Astrocyte (in vitro differentiated cells and primary cell): Measurements from ENCODE around the gene STX7. TPM values are rescaled to one million over a fixed set of nuclear protein-coding genes. Genes with fewer than 3 reads are reported as not detected.

Experiments
- DNase-seq: peaks from one replicate; pipeline ENCODE4 v3.0.0-alpha.2; 2010; ENCODE audit warnings: low read depth
- FAIRE-seq: peaks from 2 replicates; lab custom pipeline; 2011; peaks lifted over from hg19 to GRCh38; lab: Jason Lieb, UNC
- H2AFZ ChIP-seq: 2 replicates; pipeline ENCODE4 v1.6.0; 2012; ENCODE audit warnings: low read depth, low read length, inconsistent platforms
- H3K27ac ChIP-seq: 2 replicates; pipeline ENCODE4 v1.5.1; 2011; ENCODE audit warnings: low read depth, low read length, inconsistent platforms
- H3K27me3 ChIP-seq: 2 replicates; pipeline ENCODE4 v1.6.0; 2011; ENCODE audit warnings: low read length, inconsistent platforms; ENCODE audit not compliant: insufficient read depth
- H3K36me3 ChIP-seq: 2 replicates; pipeline ENCODE4 v1.5.1; 2011; ENCODE audit warnings: low read length, inconsistent platforms; ENCODE audit not compliant: insufficient read depth
- H3K4me1 ChIP-seq: 2 replicates; pipeline ENCODE4 v1.5.1; 2011; ENCODE audit warnings: low read length, inconsistent platforms; ENCODE audit not compliant: insufficient read depth
- H3K4me2 ChIP-seq: 2 replicates; pipeline ENCODE4 v1.6.0; 2012; ENCODE audit warnings: low read length, inconsistent platforms
- H3K4me3 ChIP-seq: 2 replicates; pipeline ENCODE4 v1.5.1; 2011; ENCODE audit warnings: low read depth, mild to moderate bottlenecking, low read length, inconsistent platforms; ENCODE audit not compliant: insufficient read depth
- H3K79me2 ChIP-seq: 2 replicates; pipeline ENCODE4 v1.6.0; 2012; ENCODE audit warnings: mild to moderate bottlenecking, low read length, inconsistent platforms; ENCODE audit not compliant: insufficient read depth
- H3K9ac ChIP-seq: 2 replicates; pipeline ENCODE4 v1.6.0; 2012; ENCODE audit warnings: mild to moderate bottlenecking, low read length, inconsistent platforms
- H3K9me3 ChIP-seq: 2 replicates; pipeline ENCODE4 v1.5.1; 2012; ENCODE audit warnings: low read depth, mild to moderate bottlenecking, low read length, inconsistent platforms; ENCODE audit not compliant: insufficient read depth
- H4K20me1 ChIP-seq: 2 replicates; pipeline ENCODE4 v1.6.0; 2012; ENCODE audit warnings: low read length, inconsistent platforms; ENCODE audit not compliant: insufficient read depth
- H3K27ac Mint-ChIP-seq: one replicate; pipeline ENCODE4 v1.8.0; 2021; ENCODE audit warnings: mild to moderate bottlenecking, mixed read lengths; ENCODE audit not compliant: unreplicated experiment
- H3K27me3 Mint-ChIP-seq: one replicate; pipeline ENCODE4 v1.8.0; 2021; ENCODE audit warnings: low read depth, mixed read lengths; ENCODE audit not compliant: unreplicated experiment
- H3K36me3 Mint-ChIP-seq: one replicate; pipeline ENCODE4 v1.8.0; 2021; ENCODE audit warnings: low read depth, mixed read lengths; ENCODE audit not compliant: unreplicated experiment
- H3K4me1 Mint-ChIP-seq: one replicate; pipeline ENCODE4 v1.8.0; 2021; ENCODE audit warnings: low read depth, mixed read lengths; ENCODE audit not compliant: unreplicated experiment
- H3K4me3 Mint-ChIP-seq: one replicate; pipeline ENCODE4 v1.8.0; 2021; ENCODE audit warnings: mild to moderate bottlenecking, moderate library complexity, mixed read lengths; ENCODE audit not compliant: unreplicated experiment
- H3K9me3 Mint-ChIP-seq: one replicate; pipeline ENCODE4 v1.8.0; 2021; ENCODE audit warnings: mild to moderate bottlenecking, mixed read lengths; ENCODE audit not compliant: unreplicated experiment
- CTCF ChIP-seq: IDR thresholded peaks from 2 replicates; pipeline ENCODE4 v1.5.1; 2011; ENCODE audit warnings: low read depth, mild to moderate bottlenecking, inconsistent platforms, low read length, moderate library complexity; ENCODE audit not compliant: insufficient read depth
- EZH2 ChIP-seq: IDR thresholded peaks from 2 replicates; pipeline ENCODE4 v1.6.1; 2012; ENCODE audit warnings: mild to moderate bottlenecking, low read length, inconsistent platforms; ENCODE audit not compliant: insufficient read depth
- total RNA-seq: library from RNA; stranded (reverse); gene quantifications from 2 replicates; pipeline ENCODE4 v1.2.1, GENCODE V29; 2021

Gene STX7
- total RNA-seq, 1 donor from 2014 or later, result 62.1 TPM

DNA sequence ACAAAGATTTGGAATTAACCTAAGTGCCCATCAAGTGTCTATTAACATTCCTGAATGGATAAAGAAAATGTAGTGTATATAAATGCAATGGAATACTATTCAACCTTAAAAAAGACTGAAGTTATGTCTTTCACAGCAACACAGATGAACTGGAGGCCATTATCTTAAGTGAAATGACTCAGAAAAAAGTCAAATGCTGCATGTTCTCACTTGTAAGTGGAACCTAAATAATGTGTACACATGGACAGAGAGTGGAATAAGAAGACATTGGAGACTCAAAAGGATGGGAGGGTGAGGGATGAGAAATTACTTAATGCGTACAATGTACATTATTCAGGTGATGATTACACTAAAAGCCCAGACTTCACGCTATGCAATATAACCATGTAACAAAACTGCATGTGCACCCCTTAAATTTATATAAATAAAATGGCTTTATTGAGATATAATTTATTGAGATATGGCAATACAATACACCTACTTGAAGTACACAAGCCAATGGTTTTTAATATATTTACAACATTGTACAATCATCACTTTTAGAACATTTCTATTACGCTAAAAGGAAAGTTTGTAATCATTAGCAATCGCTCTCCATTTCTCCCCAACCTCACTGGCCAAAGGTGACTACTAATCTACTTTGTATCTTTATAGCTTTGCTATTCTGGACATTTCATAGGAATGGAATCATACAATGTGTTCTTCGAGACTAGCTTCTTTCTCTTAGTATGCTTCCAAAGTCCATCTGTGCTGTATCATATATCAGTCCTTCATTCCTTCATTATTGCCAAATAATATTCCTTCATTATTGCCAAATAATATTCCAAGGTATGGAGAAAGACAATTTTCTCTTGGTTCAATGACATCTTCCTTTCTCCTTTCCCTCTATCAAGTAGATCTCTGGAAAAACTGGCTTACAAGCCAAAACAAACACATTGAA lies 5.8 kb downstream of the STX7 start:
- H3K36me3 Mint-ChIP-seq, result peaks cover 8% of the 10 kb centered on the region
- no peak for TF ChIP-seq EZH2
- TF ChIP-seq CTCF, result no peak

GRCh38 chr6:132506461-132506860 lies 6.5 kb downstream of the STX7 start:
- Histone ChIP-seq H2AFZ (no peak overlapping the region), H3K9me3 (no peaks in the 10 kb centered on the region), H3K79me2 (peaks cover 77% of the 10 kb centered on the region), H4K20me1 (peaks cover 70% of the 10 kb centered on the region), H3K4me3 (no peak overlapping the region), H3K27ac (no peak overlapping the region), H3K36me3 (peaks cover 5% of the 10 kb centered on the region), H3K4me2 (no peak overlapping the region), H3K4me1 (peaks cover 4% of the 10 kb centered on the region), H3K9ac (no peak overlapping the region), H3K27me3 (no peaks in the 10 kb centered on the region)
- Mint-ChIP-seq H3K27me3 (no peaks in the 10 kb centered on the region), H3K4me1 (peaks cover 27% of the 10 kb centered on the region), H3K27ac (no peak overlapping the region), H3K9me3 (no peaks in the 10 kb centered on the region), H3K4me3 (no peak overlapping the region), H3K36me3 (peaks cover 9% of the 10 kb centered on the region)
- DNase-seq, result no peak
- TF ChIP-seq EZH2 (no peak), CTCF (no peak)
- no peak for FAIRE-seq

More for the DNA sequence above, 5.8 kb downstream of the STX7 start:
- no peak overlapping the region for H3K4me3 ChIP-seq
- no peak for FAIRE-seq
- H4K20me1 ChIP-seq, result peaks cover 75% of the 10 kb centered on the region
- no peaks in the 10 kb centered on the region for H3K27me3 ChIP-seq
- Mint-ChIP-seq H3K4me3 (no peak overlapping the region), H3K27ac (no peak overlapping the region), H3K9me3 (no peaks in the 10 kb centered on the region), H3K4me1 (peaks cover 29% of the 10 kb centered on the region), H3K27me3 (no peaks in the 10 kb centered on the region)
- H3K36me3 ChIP-seq, result peaks cover 3% of the 10 kb centered on the region
- DNase-seq, result no peak
- H2AFZ ChIP-seq, result no peak overlapping the region
- H3K4me2 ChIP-seq, result no peak overlapping the region
- no peaks in the 10 kb centered on the region for H3K9me3 ChIP-seq
- peaks cover 4% of the 10 kb centered on the region for H3K4me1 ChIP-seq
- peaks cover 84% of the 10 kb centered on the region for H3K79me2 ChIP-seq
- no peak overlapping the region for H3K27ac ChIP-seq
- H3K9ac ChIP-seq, result no peak overlapping the region

- Mint-ChIP-seq H3K4me3 (no peak overlapping the region), H3K36me3 (peaks cover 12% of the 10 kb centered on the region), H3K9me3 (no peaks in the 10 kb centered on the region), H3K4me1 (peaks cover 17% of the 10 kb centered on the region), H3K27me3 (no peaks in the 10 kb centered on the region), H3K27ac (no peak overlapping the region)
- no peak for TF ChIP-seq CTCF
- no peak for TF ChIP-seq EZH2
- DNase-seq (no peak), FAIRE-seq (no peak)
- Histone ChIP-seq H3K4me1 (no peaks in the 10 kb centered on the region), H3K9ac (no peak overlapping the region), H2AFZ (no peak overlapping the region), H3K9me3 (no peaks in the 10 kb centered on the region), H3K79me2 (peaks cover 65% of the 10 kb centered on the region), H4K20me1 (peaks cover 60% of the 10 kb centered on the region), H3K4me3 (no peak overlapping the region), H3K36me3 (peaks cover 5% of the 10 kb centered on the region), H3K4me2 (no peak overlapping the region), H3K27ac (no peak overlapping the region), H3K27me3 (no peaks in the 10 kb centered on the region)
Observed at GRCh38 chr6:132505158-132505557, 7.8 kb downstream of the STX7 start.
